ENCODE data around the gene CNOT6. TPM values are rescaled to one million over a fixed set of nuclear protein-coding genes. Genes with fewer than 3 reads are reported as not detected.

Gene CNOT6
- total RNA-seq, 2 donors from 2014 or later, result 19.5 to 24.8 TPM

DNA sequence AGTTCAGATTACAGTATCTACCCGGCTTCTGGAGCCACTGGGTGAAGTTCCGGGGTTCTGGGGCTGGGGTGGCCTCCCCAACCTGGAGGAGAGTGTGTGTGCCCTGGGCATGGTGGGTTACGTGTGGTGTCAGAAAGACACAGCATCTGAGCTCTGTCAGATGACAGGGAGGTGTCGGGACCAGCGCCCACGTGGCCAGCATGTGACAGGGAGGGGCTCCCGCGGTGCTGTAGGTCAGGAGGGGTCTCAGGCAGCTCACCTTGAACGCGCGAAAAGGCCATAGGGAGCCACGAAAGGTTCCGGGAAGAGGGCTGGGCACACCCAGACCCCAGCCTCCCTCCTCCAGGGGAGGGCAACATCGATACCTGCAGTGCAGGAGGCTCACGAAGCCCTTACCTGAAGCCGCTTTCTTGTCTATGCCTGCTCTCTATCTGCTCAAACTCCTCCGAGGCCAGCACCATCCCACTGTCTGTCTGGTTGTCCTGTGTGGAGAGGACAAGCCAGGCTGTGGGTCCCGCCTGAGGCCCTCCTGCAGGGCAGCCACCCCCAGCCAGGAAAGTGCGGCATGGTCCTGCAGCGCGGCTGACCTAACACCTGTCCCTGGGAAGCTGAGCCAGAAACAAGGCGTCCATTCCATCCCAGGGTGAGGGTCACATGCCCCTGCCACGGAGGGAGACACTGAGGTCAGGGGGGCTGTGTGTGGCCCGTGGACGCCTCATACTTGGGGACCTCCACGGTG, 114.6 kb downstream of the CNOT6 start:
- no peak for DNase-seq (ENCODE audit: low spot score)
- TF ChIP-seq, protein P1, sequence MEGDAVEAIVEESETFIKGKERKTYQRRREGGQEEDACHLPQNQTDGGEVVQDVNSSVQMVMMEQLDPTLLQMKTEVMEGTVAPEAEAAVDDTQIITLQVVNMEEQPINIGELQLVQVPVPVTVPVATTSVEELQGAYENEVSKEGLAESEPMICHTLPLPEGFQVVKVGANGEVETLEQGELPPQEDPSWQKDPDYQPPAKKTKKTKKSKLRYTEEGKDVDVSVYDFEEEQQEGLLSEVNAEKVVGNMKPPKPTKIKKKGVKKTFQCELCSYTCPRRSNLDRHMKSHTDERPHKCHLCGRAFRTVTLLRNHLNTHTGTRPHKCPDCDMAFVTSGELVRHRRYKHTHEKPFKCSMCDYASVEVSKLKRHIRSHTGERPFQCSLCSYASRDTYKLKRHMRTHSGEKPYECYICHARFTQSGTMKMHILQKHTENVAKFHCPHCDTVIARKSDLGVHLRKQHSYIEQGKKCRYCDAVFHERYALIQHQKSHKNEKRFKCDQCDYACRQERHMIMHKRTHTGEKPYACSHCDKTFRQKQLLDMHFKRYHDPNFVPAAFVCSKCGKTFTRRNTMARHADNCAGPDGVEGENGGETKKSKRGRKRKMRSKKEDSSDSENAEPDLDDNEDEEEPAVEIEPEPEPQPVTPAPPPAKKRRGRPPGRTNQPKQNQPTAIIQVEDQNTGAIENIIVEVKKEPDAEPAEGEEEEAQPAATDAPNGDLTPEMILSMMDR (IDR thresholded peaks at IDR 0.05), result no peak
- Histone ChIP-seq H3K36me3 (no peaks in the 10 kb centered on the region), H3K4me3 (no peak overlapping the region), H3K27me3 (replicated peaks; ENCODE audit: insufficient read depth) (no peaks in the 10 kb centered on the region), H3K4me1 (ENCODE audit: control insufficient read depth in 1 of 2, low read depth in 2 of 2) (no peaks in the 10 kb centered on the region), H3K9me3 (no peaks in the 10 kb centered on the region), H3K27ac (no peak overlapping the region)
- ATAC-seq (ENCODE audit: insufficient number of reproducible peaks, low FRiP score, low read depth), result no peak

DNA sequence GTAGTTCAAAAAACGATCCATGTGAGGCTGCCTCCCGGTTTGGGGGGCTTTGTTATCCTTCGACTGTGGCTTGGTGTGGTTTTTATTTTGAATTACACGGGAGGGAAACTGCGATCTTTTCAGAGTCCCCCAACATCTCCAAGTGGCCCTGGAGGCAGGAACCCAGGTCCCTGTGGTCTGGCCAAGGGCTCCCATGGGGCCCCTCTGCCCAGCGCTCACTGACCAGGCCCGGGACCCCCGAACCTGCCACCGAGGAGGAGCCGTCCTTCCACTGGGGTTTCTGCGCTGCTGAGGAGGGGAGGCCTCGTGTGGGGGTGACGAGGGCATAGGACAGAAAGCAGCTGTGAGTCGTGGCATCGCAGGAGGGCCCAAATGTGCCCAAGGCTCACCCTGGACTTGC, 115.2 kb downstream of the CNOT6 start:
- ATAC-seq (ENCODE audit: insufficient number of reproducible peaks, low FRiP score, low read depth), result no peak
- no peaks in the 10 kb centered on the region for H3K36me3 ChIP-seq

DNA sequence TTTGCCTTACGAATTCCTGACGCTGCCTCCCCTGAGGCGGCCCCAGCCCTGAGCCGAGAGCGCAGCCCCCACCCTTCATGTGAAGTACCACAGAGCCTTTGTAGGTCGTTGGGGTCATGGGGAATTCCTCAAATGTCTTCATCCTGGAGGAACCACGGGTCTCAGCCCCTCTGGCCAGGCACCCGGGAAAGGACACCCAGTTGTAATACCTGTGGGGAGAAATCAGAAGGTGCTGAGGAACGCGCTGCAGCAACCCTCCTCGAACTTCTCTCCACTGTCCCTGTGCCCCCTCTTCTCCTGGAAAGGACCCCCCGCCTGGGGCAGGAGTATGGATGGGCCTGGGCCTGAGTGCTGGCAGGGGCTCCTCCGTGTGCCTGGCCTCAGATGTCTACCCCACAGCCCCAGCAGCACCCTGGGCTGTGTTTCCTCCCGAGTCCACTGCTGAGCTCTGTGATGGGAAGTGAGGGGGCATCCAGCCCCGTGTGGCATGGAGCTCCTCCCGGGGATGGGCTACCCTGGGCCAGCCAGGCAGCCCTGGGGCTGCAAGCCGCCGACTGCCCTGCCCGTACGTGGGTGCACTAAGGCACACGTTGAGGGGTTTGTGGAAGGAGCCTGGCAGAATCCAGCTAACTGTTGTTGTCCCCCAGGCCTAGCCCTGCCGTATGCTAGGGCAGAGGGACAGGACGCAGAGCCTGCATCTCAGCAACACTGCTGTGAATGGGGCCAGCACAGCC, 115.8 kb downstream of the CNOT6 start:
- H3K4me1 ChIP-seq (ENCODE audit: control insufficient read depth in 1 of 2, low read depth in 2 of 2), result no peaks in the 10 kb centered on the region
- no peak overlapping the region for H3K4me3 ChIP-seq
- no peaks in the 10 kb centered on the region for H3K27me3 ChIP-seq (replicated peaks; ENCODE audit: insufficient read depth)
- TF ChIP-seq, protein P1 (IDR thresholded peaks at IDR 0.05), result no peak
- ATAC-seq (ENCODE audit: insufficient number of reproducible peaks, low FRiP score, low read depth) (no peak), DNase-seq (ENCODE audit: low spot score) (no peak)
- H3K36me3 ChIP-seq, result no peaks in the 10 kb centered on the region
- no peaks in the 10 kb centered on the region for H3K9me3 ChIP-seq
- H3K27ac ChIP-seq, result no peak overlapping the region

More for the DNA sequence above, 115.2 kb downstream of the CNOT6 start:
- Histone ChIP-seq H3K27ac (no peak overlapping the region), H3K4me1 (ENCODE audit: control insufficient read depth in 1 of 2, low read depth in 2 of 2) (no peaks in the 10 kb centered on the region), H3K27me3 (replicated peaks; ENCODE audit: insufficient read depth) (no peaks in the 10 kb centered on the region), H3K4me3 (no peak overlapping the region), H3K9me3 (no peaks in the 10 kb centered on the region)
- TF ChIP-seq, protein P1 (IDR thresholded peaks at IDR 0.05), result no peak
- no peak for DNase-seq (ENCODE audit: low spot score)

DNA sequence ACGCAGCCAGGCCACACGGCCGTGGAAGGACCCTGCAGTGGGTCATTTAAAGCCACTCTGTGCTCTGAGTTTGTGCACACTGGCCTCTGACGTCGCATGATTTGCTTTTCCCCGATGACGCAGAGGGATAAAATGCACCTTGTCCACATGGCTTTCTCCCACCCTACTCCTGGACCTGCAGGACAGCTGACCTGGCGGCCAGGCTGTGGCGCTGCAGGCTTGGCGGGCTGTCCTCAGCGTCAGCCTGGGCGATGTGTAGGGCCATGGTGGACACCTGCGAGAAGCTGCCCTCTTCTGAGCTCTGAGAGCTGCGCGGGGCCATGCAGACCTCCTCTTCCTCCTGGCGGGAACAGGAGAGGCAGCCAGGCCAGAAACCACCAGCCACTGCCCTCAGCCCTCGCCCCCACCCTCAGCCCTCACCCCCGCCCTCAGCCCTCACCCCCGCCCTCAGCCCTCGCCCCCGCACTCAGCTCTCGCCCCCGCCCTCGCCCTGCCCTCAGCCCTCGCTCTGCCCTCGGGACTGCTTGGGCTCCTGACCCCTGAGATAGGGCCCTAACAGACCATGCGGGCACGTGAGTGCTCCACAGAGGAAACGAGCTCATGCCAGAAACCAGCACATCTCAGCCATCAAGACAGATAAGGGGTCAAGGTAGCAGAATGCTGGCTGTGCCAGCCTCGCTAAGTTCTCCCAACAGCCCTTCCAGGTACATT, 117.1 kb downstream of the CNOT6 start:
- ATAC-seq (ENCODE audit: insufficient number of reproducible peaks, low FRiP score, low read depth), result no peak
- Histone ChIP-seq H3K9me3 (no peaks in the 10 kb centered on the region), H3K27ac (no peak overlapping the region), H3K36me3 (no peaks in the 10 kb centered on the region), H3K4me3 (no peak overlapping the region), H3K4me1 (ENCODE audit: control insufficient read depth in 1 of 2, low read depth in 2 of 2) (no peaks in the 10 kb centered on the region), H3K27me3 (replicated peaks; ENCODE audit: insufficient read depth) (no peaks in the 10 kb centered on the region)
- TF ChIP-seq, protein P1 (IDR thresholded peaks at IDR 0.05), result no peak
- no peak for DNase-seq (ENCODE audit: low spot score)

DNA sequence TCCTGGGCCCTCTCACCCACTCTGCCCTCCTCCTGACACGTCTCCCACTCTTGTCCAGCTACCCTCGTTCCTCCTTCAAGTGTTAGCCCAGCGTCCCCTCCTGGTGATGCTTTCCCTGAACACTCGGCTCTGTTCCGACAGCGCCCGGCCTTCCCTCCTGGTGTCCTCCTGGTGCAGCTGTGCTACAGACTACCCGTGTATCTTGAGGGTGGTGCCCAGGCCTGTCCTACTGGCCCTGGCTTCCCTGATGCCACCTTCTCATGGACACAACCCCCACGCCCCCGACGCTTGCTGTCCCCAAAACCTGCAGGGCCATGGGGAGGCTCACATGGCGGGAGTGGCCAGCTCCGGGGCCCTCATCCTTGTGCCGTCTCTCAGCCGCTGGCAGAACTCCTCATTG, 118.5 kb downstream of the CNOT6 start:
- no peaks in the 10 kb centered on the region for H3K36me3 ChIP-seq
- no peaks in the 10 kb centered on the region for H3K4me1 ChIP-seq (ENCODE audit: control insufficient read depth in 1 of 2, low read depth in 2 of 2)
- ATAC-seq (ENCODE audit: insufficient number of reproducible peaks, low FRiP score, low read depth) (no peak), DNase-seq (ENCODE audit: low spot score) (no peak)
- no peaks in the 10 kb centered on the region for H3K27me3 ChIP-seq (replicated peaks; ENCODE audit: insufficient read depth)
- H3K27ac ChIP-seq, result no peak overlapping the region
- H3K9me3 ChIP-seq, result no peaks in the 10 kb centered on the region
- TF ChIP-seq, protein P1 (IDR thresholded peaks at IDR 0.05), result no peak
- H3K4me3 ChIP-seq, result no peak overlapping the region
